ENCODE measurements around the gene JAG1.
A peak's percentile ranks its signal among the peaks of the same experiment; 100 is the strongest.

The JAG1 gene

GRCh38 chr20:10673842-10674683, at the start of gene JAG1:
Gene JAG1 (minus strand): TSS chr20:10673999. CDS start chr20:10673530, 469 bp downstream.
- DNase-seq, result peak; percentile 46

GRCh38 chr20:10721976-10722375, 48.2 kb upstream of the JAG1 start:
- DNase-seq, result no peak

- DNase-seq, result no peak
Measured at GRCh38 chr20:10721137-10721896, 47.5 kb upstream of the JAG1 start.

GRCh38 chr20:10720565-10720964, 46.8 kb upstream of the JAG1 start:
- no peak for DNase-seq

GRCh38 chr20:10719740-10720385, 46.1 kb upstream of the JAG1 start:
- no peak for DNase-seq

GRCh38 chr20:10718661-10719060, 44.9 kb upstream of the JAG1 start:
- no peak for DNase-seq

GRCh38 chr20:10716855-10717254, 43.1 kb upstream of the JAG1 start:
- DNase-seq, result no peak

GRCh38 chr20:10715035-10715434, 41.2 kb upstream of the JAG1 start:
- DNase-seq, result no peak

- no peak for DNase-seq
Measured at GRCh38 chr20:10714236-10714975, 40.6 kb upstream of the JAG1 start.

- no peak for DNase-seq
Measured at GRCh38 chr20:10713161-10713560, 39.4 kb upstream of the JAG1 start.

- no peak for DNase-seq
Measured at GRCh38 chr20:10711903-10712451, 38.2 kb upstream of the JAG1 start.

GRCh38 chr20:10710991-10711775, 37.4 kb upstream of the JAG1 start:
- DNase-seq, result no peak

GRCh38 chr20:10709916-10710315, 36.1 kb upstream of the JAG1 start:
- DNase-seq, result no peak

- DNase-seq, result no peak
Measured at GRCh38 chr20:10708351-10709185, 34.8 kb upstream of the JAG1 start.

- no peak for DNase-seq
Measured at GRCh38 chr20:10707791-10708190, 34.0 kb upstream of the JAG1 start.

- DNase-seq, result no peak
Measured at GRCh38 chr20:10707068-10707467, 33.3 kb upstream of the JAG1 start.

GRCh38 chr20:10706460-10706811, 32.6 kb upstream of the JAG1 start:
- no peak for DNase-seq

- DNase-seq, result no peak
Measured at GRCh38 chr20:10705801-10706459, 32.1 kb upstream of the JAG1 start.

- no peak for DNase-seq
Measured at GRCh38 chr20:10701607-10702006, 27.8 kb upstream of the JAG1 start.

- DNase-seq, result no peak
Measured at GRCh38 chr20:10699941-10700340, 26.1 kb upstream of the JAG1 start.

Measured in activated effector memory CD4-positive, alpha-beta T cell treated with Interleukin-2 at 50 U/mL for 16 hours (primary cell).